Measurements from ENCODE around the gene ALKBH5.

GRCh38 chr17:18198530-18198929, 14.9 kb downstream of the ALKBH5 start:
- TF ChIP-seq ZNF501 (tag by site-specific recombination; IDR thresholded peaks at IDR 0.05) (no peak), ZNF175 (tag by site-specific recombination; IDR thresholded peaks at IDR 0.05) (no peak), ZNF302 (tag by site-specific recombination; IDR thresholded peaks at IDR 0.05; ENCODE audit: low read depth) (no peak)

All from HEK293 (cell line).